CD8-positive, alpha-beta memory T cell (primary cell): ENCODE results near the gene STXBP5. TPM values are rescaled to one million over a fixed set of nuclear protein-coding genes. Genes with fewer than 3 reads are reported as not detected.
"Not testable (repeated sequence)": the region's sequence is repeated elsewhere in the genome, so short reads cannot be mapped to it uniquely, and the experiment has no call there.

Experiments
- CTCF ChIA-PET: fragments of 350-600 bp; sonication (Branson Sonifier 250); formaldehyde crosslinking; loops from one replicate; lab custom pipeline; 2021; ENCODE audit warnings: antibody characterized with exemption; lab: Charles Lee
- POLR2A ChIA-PET: fragments of 350-600 bp; sonication (Branson Sonifier 250); formaldehyde crosslinking; loops from one replicate; lab custom pipeline; 2021; ENCODE audit warnings: antibody characterized with exemption; lab: Charles Lee
- DNase-seq, 5 donors: peaks; one replicate each; pipeline versions ENCODE4 v3.0.0 to v3.0.0-alpha.2; 2020 to 2022; ENCODE audit warnings: mixed read lengths in 1 of 5
- H3K27ac ChIP-seq: one replicate; pipeline ENCODE4 v1.7.0; 2013; ENCODE audit warnings: low read depth, mild to moderate bottlenecking, low read length, moderate library complexity
- H3K27me3 ChIP-seq: 2 replicates; pipeline ENCODE4 v1.7.0; 2013; ENCODE audit warnings: low read length, mild to moderate bottlenecking; ENCODE audit not compliant: insufficient read depth, poor library complexity, severe bottlenecking
- H3K36me3 ChIP-seq: 2 replicates; pipeline ENCODE4 v1.7.0; 2013; ENCODE audit warnings: mild to moderate bottlenecking, low read length, moderate library complexity; ENCODE audit not compliant: insufficient read depth
- H3K4me1 ChIP-seq: 2 replicates; pipeline ENCODE4 v1.7.0; 2013; ENCODE audit warnings: mild to moderate bottlenecking, low read length, moderate library complexity; ENCODE audit not compliant: insufficient read depth
- H3K4me3 ChIP-seq: 2 replicates; pipeline ENCODE4 v1.7.0; 2013; ENCODE audit warnings: mild to moderate bottlenecking, low read length
- H3K9me3 ChIP-seq: 2 replicates; pipeline ENCODE4 v1.7.0; 2013; ENCODE audit warnings: mild to moderate bottlenecking, low read length
- H3K27ac Mint-ChIP-seq, 8 donors: one replicate each; pipeline ENCODE4 v1.8.0; 2020 to 2021; ENCODE audit warnings: mixed read lengths in 8 of 8, mild to moderate bottlenecking in 6 of 8, inconsistent platforms in 3 of 8, moderate library complexity in 3 of 8
- H3K27me3 Mint-ChIP-seq, 2 donors: one replicate each; pipeline ENCODE4 v1.8.0; 2020 to 2021; ENCODE audit warnings: mixed read lengths in 2 of 2, mild to moderate bottlenecking in 1 of 2, moderate library complexity in 1 of 2
- H3K36me3 Mint-ChIP-seq, 3 donors: one replicate each; pipeline ENCODE4 v1.8.0; 2020 to 2021; ENCODE audit warnings: mixed read lengths in 3 of 3, inconsistent platforms in 1 of 3, mild to moderate bottlenecking in 1 of 3
- H3K4me1 Mint-ChIP-seq, 3 donors: one replicate each; pipeline ENCODE4 v1.8.0; 2020 to 2021; ENCODE audit warnings: mixed read lengths in 3 of 3, inconsistent platforms in 1 of 3, mild to moderate bottlenecking in 1 of 3
- H3K4me3 Mint-ChIP-seq, 7 donors: one replicate each; pipeline ENCODE4 v1.8.0; 2020 to 2021; ENCODE audit warnings: mixed read lengths in 7 of 7, mild to moderate bottlenecking in 6 of 7, moderate library complexity in 4 of 7, inconsistent platforms in 2 of 7
- H3K9me3 Mint-ChIP-seq, 5 donors: one replicate each; pipeline ENCODE4 v1.8.0; 2020 to 2022; ENCODE audit warnings: mixed read lengths in 5 of 5, mild to moderate bottlenecking in 3 of 5, moderate library complexity in 2 of 5, inconsistent platforms in 1 of 5
- polyA plus RNA-seq: library from polyadenylated mRNA; unstranded; fragments of 300-500 nt; fragmentation: Illumina TruSeq; gene quantifications from one replicate; pipeline ENCODE4 v1.2.3, GENCODE V29; 2021
- total RNA-seq, 2 experiments: library from RNA; stranded (reverse); gene quantifications; one replicate each; pipeline ENCODE4 v1.2.3, GENCODE V29; 2021

STXBP5 gene
- total and polyA plus RNA-seq, 3 experiments from 2014 or later = 8.7 to 32.2 (median 31.1) TPM

DNA sequence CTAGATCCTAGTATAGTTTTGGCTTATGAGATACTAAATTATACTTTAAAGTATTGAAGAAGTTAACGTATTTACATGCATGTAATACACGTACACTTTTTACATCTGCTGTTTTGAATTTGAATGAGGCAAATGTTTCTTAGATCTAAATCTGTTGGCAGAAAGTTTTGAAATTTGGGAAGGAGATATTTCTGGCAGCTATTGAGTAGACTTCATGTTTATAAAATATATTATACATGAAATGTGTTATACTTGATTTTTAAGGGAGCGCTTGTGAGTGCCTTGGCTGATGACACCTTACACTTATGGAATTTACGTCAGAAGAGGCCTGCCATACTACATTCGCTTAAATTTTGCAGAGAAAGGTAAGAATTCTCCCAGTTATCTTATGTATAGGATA, 34.7 kb downstream of the STXBP5 start:
- no peak overlapping the region for H3K27ac ChIP-seq
- no peak for DNase-seq
- CTCF ChIA-PET = no interaction called here
- H3K36me3 ChIP-seq = peaks cover 4% of the 10 kb centered on the region
- Mint-ChIP-seq H3K9me3 (no peaks in the 10 kb centered on the region), H3K4me3 (no peak overlapping the region), H3K27ac (no peak overlapping the region), H3K36me3 (peaks cover 9 to 47% (median 17%) of the 10 kb centered on the region in 3 donors), H3K4me1 (peaks cover 11 to 16% (median 12%) of the 10 kb centered on the region in 3 donors), H3K27me3 (no peaks in the 10 kb centered on the region)
- H3K27me3 ChIP-seq = no peaks in the 10 kb centered on the region
- no peak overlapping the region for H3K4me3 ChIP-seq
- H3K9me3 ChIP-seq = no peaks in the 10 kb centered on the region
- POLR2A ChIA-PET = no interaction called here
- H3K4me1 ChIP-seq = no peaks in the 10 kb centered on the region

DNA sequence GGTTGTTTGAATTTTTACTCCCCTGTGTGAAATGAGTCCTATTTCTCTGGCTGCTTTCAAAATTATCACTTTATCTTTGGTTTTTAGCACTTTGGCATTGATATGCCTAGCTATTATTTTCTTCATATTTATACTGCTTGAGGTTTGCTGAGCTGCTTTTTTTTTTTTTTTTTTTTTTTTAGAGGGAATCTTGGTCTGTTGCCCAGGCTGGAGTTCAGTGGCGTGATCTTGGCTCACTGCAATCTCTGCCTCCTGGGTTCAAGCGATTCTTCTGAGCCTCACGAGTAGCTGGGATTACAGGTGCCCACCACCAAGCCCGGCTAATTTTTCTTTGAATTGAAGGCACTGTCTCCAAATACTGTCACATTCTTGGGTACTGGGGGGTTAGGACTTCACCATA, 40.6 kb downstream of the STXBP5 start:
- CTCF ChIA-PET = no interaction called here
- POLR2A ChIA-PET = no interaction called here
- no peak overlapping the region for H3K27ac Mint-ChIP-seq

DNA sequence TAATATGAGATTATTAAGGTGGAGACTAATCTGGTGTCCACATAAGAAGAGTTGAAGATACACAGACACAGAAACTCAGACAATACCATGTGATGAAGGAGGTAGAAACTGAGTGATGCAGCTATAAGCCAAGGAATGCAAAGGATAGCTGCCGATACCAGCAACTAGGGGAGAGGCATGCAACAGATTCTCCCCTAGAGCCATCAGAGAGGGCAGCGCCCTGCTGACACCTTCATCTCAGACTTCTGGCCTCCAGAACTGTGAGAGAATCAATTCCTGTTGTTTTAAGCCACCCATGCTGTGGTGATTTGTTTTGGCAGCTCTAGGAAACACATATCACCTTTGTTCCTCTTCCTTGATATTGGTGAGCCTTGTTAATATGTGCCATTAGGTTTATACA, 41.5 kb downstream of the STXBP5 start:
- Histone ChIP-seq H3K27me3 (no peaks in the 10 kb centered on the region), H3K36me3 (peaks cover 10% of the 10 kb centered on the region), H3K9me3 (no peaks in the 10 kb centered on the region), H3K27ac (no peak overlapping the region), H3K4me1 (no peaks in the 10 kb centered on the region), H3K4me3 (no peak overlapping the region)
- no peak overlapping the region for H3K27ac Mint-ChIP-seq
- H3K4me1 Mint-ChIP-seq = peaks cover 7 to 15% (median 11%) of the 10 kb centered on the region in 3 donors
- POLR2A ChIA-PET = no interaction called here
- H3K36me3 Mint-ChIP-seq = peaks cover 16 to 58% (median 26%) of the 10 kb centered on the region in 3 donors
- H3K27me3 Mint-ChIP-seq = no peaks in the 10 kb centered on the region
- no peak overlapping the region for H3K4me3 Mint-ChIP-seq
- no peak for DNase-seq
- CTCF ChIA-PET = no interaction called here
- H3K9me3 Mint-ChIP-seq = no peaks in the 10 kb centered on the region

More for the DNA sequence above, 40.6 kb downstream of the STXBP5 start:
- Mint-ChIP-seq H3K9me3 (no peaks in the 10 kb centered on the region), H3K27me3 (no peaks in the 10 kb centered on the region), H3K36me3 (peaks cover 13 to 54% (median 19%) of the 10 kb centered on the region in 3 donors), H3K4me1 (peaks cover 7 to 15% (median 11%) of the 10 kb centered on the region in 3 donors), H3K4me3 (no peak overlapping the region)
- Histone ChIP-seq H3K4me3 (no peak overlapping the region), H3K4me1 (no peaks in the 10 kb centered on the region), H3K27ac (no peak overlapping the region), H3K9me3 (no peaks in the 10 kb centered on the region), H3K36me3 (peaks cover 10% of the 10 kb centered on the region), H3K27me3 (no peaks in the 10 kb centered on the region)
- no peak for DNase-seq

- H3K4me3 Mint-ChIP-seq = no peak overlapping the region
- Histone ChIP-seq H3K27me3 (no peaks in the 10 kb centered on the region), H3K9me3 (no peaks in the 10 kb centered on the region), H3K4me3 (no peak overlapping the region), H3K4me1 (no peaks in the 10 kb centered on the region), H3K36me3 (peaks cover 6% of the 10 kb centered on the region), H3K27ac (no peak overlapping the region)
- H3K9me3 Mint-ChIP-seq = peaks cover 0 to 2% (median 0%) of the 10 kb centered on the region in 5 donors
- H3K4me1 Mint-ChIP-seq = peaks cover 7 to 11% (median 10%) of the 10 kb centered on the region in 3 donors
- no peak overlapping the region for H3K27ac Mint-ChIP-seq
- ChIA-PET POLR2A (no interaction called here), CTCF (no interaction called here)
- peaks cover 16 to 67% (median 31%) of the 10 kb centered on the region in 3 donors for H3K36me3 Mint-ChIP-seq
- DNase-seq = no peak
- no peaks in the 10 kb centered on the region for H3K27me3 Mint-ChIP-seq
Measured at GRCh38 chr6:147246853-147247635, 42.8 kb downstream of the STXBP5 start.

DNA sequence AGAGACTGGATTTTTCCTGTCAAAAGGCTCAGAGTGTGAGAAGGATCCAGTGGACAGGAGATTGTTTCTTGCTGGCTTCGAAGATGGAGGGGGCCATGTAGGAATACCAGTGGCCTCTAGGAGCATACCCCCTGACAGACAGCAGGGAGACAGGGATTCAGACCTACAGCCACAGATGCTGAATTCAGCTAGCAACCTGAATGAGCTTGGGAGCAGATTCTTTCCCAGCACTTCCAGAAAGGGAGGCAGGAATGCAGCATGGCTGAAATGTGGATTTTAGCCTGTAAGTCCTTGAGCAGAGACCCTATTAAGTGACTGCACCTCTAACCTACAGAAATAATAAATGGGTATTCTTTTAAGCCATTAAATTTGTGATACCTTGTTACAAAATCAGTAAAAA, 44.6 kb downstream of the STXBP5 start:
- Histone ChIP-seq H3K9me3 (no peaks in the 10 kb centered on the region), H3K4me1 (no peaks in the 10 kb centered on the region), H3K27ac (no peak overlapping the region), H3K27me3 (no peaks in the 10 kb centered on the region), H3K36me3 (peaks cover 6% of the 10 kb centered on the region), H3K4me3 (no peak overlapping the region)
- no peak overlapping the region for H3K4me3 Mint-ChIP-seq
- DNase-seq = no peak
- POLR2A ChIA-PET = no interaction called here
- H3K4me1 Mint-ChIP-seq = peaks cover 3 to 6% (median 3%) of the 10 kb centered on the region in 3 donors
- no peaks in the 10 kb centered on the region for H3K27me3 Mint-ChIP-seq
- CTCF ChIA-PET = interaction anchor here (0.9 to 1.1 kb wide), 2 partner anchors 24 to 36 kb away, joined by 3 read pairs; no protein-coding TSS in a partner anchor
- no peak overlapping the region for H3K27ac Mint-ChIP-seq
- H3K36me3 Mint-ChIP-seq = peaks cover 21 to 63% (median 33%) of the 10 kb centered on the region in 3 donors
- H3K9me3 Mint-ChIP-seq = peaks cover 0 to 2% (median 0%) of the 10 kb centered on the region in 5 donors

DNA sequence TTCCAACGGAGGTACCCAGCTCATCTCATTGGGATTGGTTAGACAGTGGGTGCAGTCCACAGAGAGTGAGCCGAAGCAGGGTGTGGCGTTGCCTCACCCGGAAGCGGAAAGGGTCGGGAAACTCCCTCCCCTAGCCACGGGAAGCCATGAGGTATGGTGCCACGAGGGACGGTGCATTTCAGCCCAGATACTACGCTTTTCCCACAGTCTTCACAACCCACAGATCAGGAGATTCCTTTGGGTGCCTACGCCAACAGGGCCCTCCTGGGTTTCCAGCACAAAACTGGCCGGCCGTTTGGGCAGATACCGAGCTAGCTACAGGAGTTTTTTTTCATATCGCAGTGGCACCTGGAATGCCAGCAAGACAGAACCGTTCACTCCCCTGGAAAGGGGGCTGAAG, 46.9 kb downstream of the STXBP5 start:
- no peaks in the 10 kb centered on the region for H3K27me3 ChIP-seq
- CTCF ChIA-PET = no interaction called here
- Mint-ChIP-seq H3K27ac (no peak overlapping the region), H3K27me3 (no peaks in the 10 kb centered on the region), H3K4me1 (peaks cover 2 to 5% (median 3%) of the 10 kb centered on the region in 3 donors), H3K4me3 (no peak overlapping the region), H3K9me3 (peaks cover 0 to 2% (median 0%) of the 10 kb centered on the region in 5 donors), H3K36me3 (peaks cover 20 to 50% (median 43%) of the 10 kb centered on the region in 3 donors)
- POLR2A ChIA-PET = no interaction called here
- H3K27ac ChIP-seq = no peak overlapping the region
- H3K4me1 ChIP-seq = no peaks in the 10 kb centered on the region
- no peak overlapping the region for H3K4me3 ChIP-seq
- H3K36me3 ChIP-seq = peaks cover 1% of the 10 kb centered on the region
- no peak for DNase-seq
- no peaks in the 10 kb centered on the region for H3K9me3 ChIP-seq

DNA sequence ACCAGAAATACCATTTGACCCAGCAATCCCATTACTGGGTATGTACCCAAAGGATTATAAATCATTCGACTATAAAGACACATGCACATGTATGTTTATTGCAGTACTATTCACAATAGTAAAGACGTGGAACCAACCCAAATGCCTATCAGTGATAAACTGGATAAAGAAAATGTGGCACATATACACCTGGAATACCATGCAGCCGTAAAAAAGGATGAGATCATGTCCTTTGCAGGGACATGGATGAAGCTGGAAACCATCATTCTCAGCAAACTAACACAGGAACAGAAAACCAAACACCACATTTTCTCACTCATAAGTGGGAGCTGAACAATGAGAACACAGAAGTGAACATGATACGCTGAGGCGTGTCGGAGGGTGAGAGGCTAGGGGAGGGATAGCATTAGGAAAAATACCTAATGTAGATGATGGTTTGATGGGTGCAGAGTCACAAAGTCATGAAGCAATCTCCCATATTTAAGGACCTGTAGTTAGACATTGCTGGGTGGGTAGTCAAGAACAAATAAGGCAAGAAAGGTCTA, 50.8 kb downstream of the STXBP5 start:
- POLR2A ChIA-PET, H3K27me3 ChIP-seq, DNase-seq, H3K36me3 ChIP-seq, H3K4me3 Mint-ChIP-seq, H3K9me3 ChIP-seq, H3K4me3 ChIP-seq, H3K4me1 Mint-ChIP-seq, H3K4me1 ChIP-seq, H3K27ac ChIP-seq, H3K9me3 Mint-ChIP-seq, CTCF ChIA-PET, H3K27me3 Mint-ChIP-seq: not testable (repeated sequence)
- H3K36me3 Mint-ChIP-seq = peaks cover 16 to 27% (median 26%) of the 10 kb centered on the region in 3 donors
- peak overlapping the region in 5 of 8 donors; percentile 9 to 58 (median 33) for H3K27ac Mint-ChIP-seq
